Mesothelial cell of epicardium (in vitro differentiated cells): Measurements from ENCODE around the gene WDR1. TPM values are rescaled to one million over a fixed set of nuclear protein-coding genes. Genes with fewer than 3 reads are reported as not detected.

Source experiments
- DNase-seq, 2 experiments: peaks; one replicate each; pipeline ENCODE4 v3.0.0; 2021; ENCODE audit warnings: low spot score in 2 of 2; ENCODE audit not compliant: unreplicated experiment in 2 of 2
- H3K27ac Mint-ChIP-seq: 2 replicates; pipeline ENCODE4 v1.8.0; 2021; ENCODE audit warnings: mixed read lengths
- H3K27me3 Mint-ChIP-seq: 2 replicates; pipeline ENCODE4 v1.8.0; 2021; ENCODE audit warnings: low read depth, mixed read lengths
- H3K36me3 Mint-ChIP-seq: 2 replicates; pipeline ENCODE4 v1.8.0; 2021; ENCODE audit warnings: mixed read lengths
- H3K4me1 Mint-ChIP-seq: 2 replicates; pipeline ENCODE4 v1.8.0; 2021; ENCODE audit warnings: mixed read lengths
- H3K4me3 Mint-ChIP-seq: 2 replicates; pipeline ENCODE4 v1.8.0; 2021; ENCODE audit warnings: mild to moderate bottlenecking, moderate library complexity, mixed read lengths
- H3K9me3 Mint-ChIP-seq: 2 replicates; pipeline ENCODE4 v1.8.0; 2021; ENCODE audit warnings: mixed read lengths
- CTCF ChIP-seq: fragments of 200-600 bp; sonication (generic); IDR thresholded peaks from one replicate; pipeline ENCODE4 v1.5.0; 2021; ENCODE audit warnings: antibody characterized with exemption; ENCODE audit not compliant: unreplicated experiment
- total RNA-seq: library from RNA; stranded (reverse); gene quantifications from 3 replicates; pipeline ENCODE4 v1.2.1, GENCODE V29; 2021

The WDR1 gene
- total RNA-seq, 1 donor from 2014 or later, result 229 TPM

- Mint-ChIP-seq H3K27me3 (peaks cover 3% of the 10 kb centered on the region), H3K4me1 (peaks cover 30% of the 10 kb centered on the region), H3K27ac (no peak overlapping the region), H3K36me3 (no peaks in the 10 kb centered on the region), H3K9me3 (peaks cover 3% of the 10 kb centered on the region), H3K4me3 (no peak overlapping the region)
- TF ChIP-seq CTCF, result no peak
- no peak for DNase-seq
Measured at GRCh38 chr4:10053635-10054453, 62.8 kb downstream of the WDR1 start.

GRCh38 chr4:10051517-10052135 lies 65.0 kb downstream of the WDR1 start:
- peaks cover 30% of the 10 kb centered on the region for H3K4me1 Mint-ChIP-seq
- no peak for TF ChIP-seq CTCF
- DNase-seq, result no peak
- no peak overlapping the region for H3K4me3 Mint-ChIP-seq
- peaks cover 11% of the 10 kb centered on the region for H3K9me3 Mint-ChIP-seq
- H3K27ac Mint-ChIP-seq, result peak overlapping the region; percentile 48
- H3K27me3 Mint-ChIP-seq, result peaks cover 3% of the 10 kb centered on the region
- no peaks in the 10 kb centered on the region for H3K36me3 Mint-ChIP-seq

GRCh38 chr4:10050721-10051120 lies 65.9 kb downstream of the WDR1 start:
- Mint-ChIP-seq H3K27ac (no peak overlapping the region), H3K4me3 (no peak overlapping the region), H3K4me1 (peaks cover 30% of the 10 kb centered on the region), H3K36me3 (no peaks in the 10 kb centered on the region), H3K27me3 (peaks cover 3% of the 10 kb centered on the region), H3K9me3 (peaks cover 11% of the 10 kb centered on the region)
- DNase-seq, result no peak
- TF ChIP-seq CTCF, result no peak

GRCh38 chr4:10050261-10050661 lies 66.3 kb downstream of the WDR1 start:
- DNase-seq, result no peak
- no peaks in the 10 kb centered on the region for H3K36me3 Mint-ChIP-seq
- H3K27ac Mint-ChIP-seq, result no peak overlapping the region
- no peak for TF ChIP-seq CTCF
- peaks cover 11% of the 10 kb centered on the region for H3K9me3 Mint-ChIP-seq
- peaks cover 34% of the 10 kb centered on the region for H3K4me1 Mint-ChIP-seq
- H3K4me3 Mint-ChIP-seq, result no peak overlapping the region
- H3K27me3 Mint-ChIP-seq, result peaks cover 3% of the 10 kb centered on the region

GRCh38 chr4:10048941-10049697 lies 67.5 kb downstream of the WDR1 start:
- Mint-ChIP-seq H3K9me3 (peaks cover 11% of the 10 kb centered on the region), H3K4me1 (peaks cover 34% of the 10 kb centered on the region), H3K27me3 (peaks cover 2% of the 10 kb centered on the region), H3K27ac (no peak overlapping the region), H3K4me3 (no peak overlapping the region), H3K36me3 (no peaks in the 10 kb centered on the region)
- no peak for TF ChIP-seq CTCF
- no peak for DNase-seq
